HepG2 (cell line): Measurements from ENCODE around the gene LRRC3C. TPM values are rescaled to one million over a fixed set of nuclear protein-coding genes. Genes with fewer than 3 reads are reported as not detected.

Experiments used
- ARNT ChIP-seq: fragments of 450-650 bp; IDR thresholded peaks from 2 replicates; pipeline ENCODE4 v1.6.1; 2017
- ATF1 ChIP-seq: IDR thresholded peaks from 2 replicates; pipeline ENCODE4 v1.6.1; 2016; ENCODE audit warnings: mild to moderate bottlenecking, control low read depth
- CAMTA2 ChIP-seq: sonication (generic); formaldehyde crosslinking; IDR thresholded peaks from 2 replicates; pipeline ENCODE4 v1.4.0; 2020; ENCODE audit warnings: mild to moderate bottlenecking, missing genetic modification reagents, borderline replicate concordance
- CEBPB ChIP-seq: IDR thresholded peaks from 2 replicates; pipeline ENCODE4 v1.6.1; 2011; ENCODE audit warnings: low read depth, low read length, improper control_type of control experiment, borderline replicate concordance
- CREB1 ChIP-seq, 2 experiments: fragments of 450-650 bp in 1 of 2; IDR thresholded peaks; 2 replicates each; pipeline ENCODE4 v1.6.1; 2016 to 2017; ENCODE audit warnings: control low read depth in 1 of 2, mild to moderate bottlenecking in 1 of 2, missing compliant biosample characterization in 1 of 2, missing genetic modification characterization in 1 of 2
- HNF4A ChIP-seq: sonication (generic); formaldehyde crosslinking; IDR thresholded peaks from 2 replicates; pipeline ENCODE4 v1.4.0; 2020; ENCODE audit warnings: missing genetic modification reagents
- HNRNPK ChIP-seq: fragments of 200-400 bp; formaldehyde crosslinking; IDR thresholded peaks from 2 replicates; pipeline ENCODE4 v1.6.1; 2018; ENCODE audit warnings: low read length, low read depth, moderate library complexity, mild to moderate bottlenecking; ENCODE audit not compliant: poor library complexity, severe bottlenecking
- JARID2 ChIP-seq: sonication (generic); formaldehyde crosslinking; IDR thresholded peaks from 2 replicates; pipeline ENCODE4 v1.8.1; 2023; ENCODE audit warnings: missing genetic modification reagents, inconsistent platforms; ENCODE audit not compliant: insufficient replicate concordance
- MAF1 ChIP-seq: sonication (generic); formaldehyde crosslinking; IDR thresholded peaks from 2 replicates; pipeline ENCODE4 v1.5.0; 2020; ENCODE audit warnings: missing genetic modification reagents, borderline replicate concordance
- MBD4 ChIP-seq: IDR thresholded peaks from 2 replicates; pipeline ENCODE4 v1.6.1; 2012; ENCODE audit warnings: low read length, inconsistent platforms, borderline replicate concordance
- REPIN1 ChIP-seq: sonication (generic); formaldehyde crosslinking; IDR thresholded peaks from 2 replicates; pipeline ENCODE4 v1.8.0; 2022; ENCODE audit warnings: missing genetic modification reagents, low read depth, mild to moderate bottlenecking, borderline replicate concordance
- SNAPC2 ChIP-seq: sonication (generic); formaldehyde crosslinking; IDR thresholded peaks from 2 replicates; pipeline ENCODE4 v1.8.1; 2022; ENCODE audit warnings: mild to moderate bottlenecking, missing genetic modification reagents
- TCF12 ChIP-seq, 2 experiments: fragments of 450-650 bp in 1 of 2; sonication (generic) in 1 of 2; formaldehyde crosslinking in 1 of 2; IDR thresholded peaks; 2 replicates each; pipeline versions ENCODE4 v1.6.1 to v1.8.0; 2017 to 2022; ENCODE audit warnings: antibody characterized with exemption in 1 of 2, mild to moderate bottlenecking in 1 of 2, missing genetic modification reagents in 1 of 2, moderate library complexity in 1 of 2
- U2AF2 ChIP-seq: fragments of 200-400 bp; formaldehyde crosslinking; IDR thresholded peaks from 2 replicates; pipeline ENCODE4 v1.6.1; 2017; ENCODE audit warnings: low read depth, mild to moderate bottlenecking, low read length
- ZMAT3 ChIP-seq: sonication (generic); formaldehyde crosslinking; conservative IDR thresholded peaks from 2 replicates; pipeline ENCODE4 v1.7.0; 2021; ENCODE audit warnings: missing genetic modification reagents
- ZMYM2 ChIP-seq: sonication (generic); formaldehyde crosslinking; IDR thresholded peaks from 2 replicates; pipeline ENCODE4 v1.8.0; 2022; ENCODE audit warnings: mild to moderate bottlenecking, missing genetic modification reagents
- ZNF20 ChIP-seq: sonication (generic); formaldehyde crosslinking; IDR thresholded peaks from 2 replicates; pipeline ENCODE4 v1.4.0; 2020; ENCODE audit warnings: mild to moderate bottlenecking, moderate library complexity, missing genetic modification reagents
- ZNF274 ChIP-seq: sonication (generic); formaldehyde crosslinking; IDR thresholded peaks from 2 replicates; pipeline ENCODE4 v1.5.1; 2020; ENCODE audit warnings: mild to moderate bottlenecking, missing genetic modification reagents
- ZNF3 ChIP-seq: IDR thresholded peaks from 2 replicates; pipeline ENCODE4 v1.7.0; 2017; ENCODE audit warnings: inconsistent platforms
- ZNF615 ChIP-seq: sonication (generic); formaldehyde crosslinking; IDR thresholded peaks from 2 replicates; pipeline ENCODE4 v1.5.0; 2020; ENCODE audit warnings: mild to moderate bottlenecking, missing genetic modification reagents, borderline replicate concordance
- ZNF644 ChIP-seq: IDR thresholded peaks from 2 replicates; pipeline ENCODE4 v1.6.1; 2016; ENCODE audit warnings: low read depth
- ZNF660 ChIP-seq: sonication (generic); formaldehyde crosslinking; IDR thresholded peaks from 2 replicates; pipeline ENCODE4 v1.5.1; 2020; ENCODE audit warnings: mild to moderate bottlenecking, low read depth, missing genetic modification reagents, borderline replicate concordance
- ZSCAN9 ChIP-seq: IDR thresholded peaks from 2 replicates; pipeline ENCODE4 v1.6.1; 2016; ENCODE audit warnings: borderline replicate concordance
- polyA plus RNA-seq, 8 experiments: library from polyadenylated mRNA; depleted of rRNA in 3 of 8; stranded (reverse) in 7 of 8; unstranded in 1 of 8; fragments of >200 nt; fragmentation: Illumina TruSeq in 4 of 8; extraction: Trizol in 4 of 8; gene quantifications; 2 replicates each; pipeline versions ENCODE4 v1.2.1 to v1.2.3, GENCODE V29; 2011 to 2016; ENCODE audit warnings: low read depth in 4 of 8, missing spikeins in 1 of 8, mixed read lengths in 1 of 8; ENCODE audit not compliant: insufficient read depth in 1 of 8
- total RNA-seq, 5 experiments: library from RNA; depleted of rRNA; stranded (reverse); fragments of >200 nt; fragmentation: Illumina TruSeq; extraction: Trizol; gene quantifications; 2 replicates each; pipeline ENCODE4 v1.2.3, GENCODE V29; 2016; ENCODE audit warnings: low read depth in 1 of 5
- TF ChIP-seq, protein P1 (sequence below): sonication (generic); formaldehyde crosslinking; IDR thresholded peaks from 2 replicates; pipeline ENCODE4 v1.9.0; 2022; ENCODE audit warnings: low read depth, missing genetic modification reagents
- TF ChIP-seq, protein P2 (sequence below): sonication (generic); formaldehyde crosslinking; IDR thresholded peaks from 2 replicates; pipeline ENCODE4 v1.4.0; 2020; ENCODE audit warnings: missing genetic modification reagents
- TF ChIP-seq, protein P3 (sequence below): sonication (generic); formaldehyde crosslinking; IDR thresholded peaks from 2 replicates; pipeline ENCODE4 v1.9.0; 2021; ENCODE audit warnings: missing genetic modification reagents, mild to moderate bottlenecking, borderline replicate concordance

Gene LRRC3C
- total and polyA plus RNA-seq, 2 of the 13 experiments (the other 11 are each of a cell fraction or from before 2014, with no cell fraction given) = 0.17 TPM; not detected in 1

DNA sequence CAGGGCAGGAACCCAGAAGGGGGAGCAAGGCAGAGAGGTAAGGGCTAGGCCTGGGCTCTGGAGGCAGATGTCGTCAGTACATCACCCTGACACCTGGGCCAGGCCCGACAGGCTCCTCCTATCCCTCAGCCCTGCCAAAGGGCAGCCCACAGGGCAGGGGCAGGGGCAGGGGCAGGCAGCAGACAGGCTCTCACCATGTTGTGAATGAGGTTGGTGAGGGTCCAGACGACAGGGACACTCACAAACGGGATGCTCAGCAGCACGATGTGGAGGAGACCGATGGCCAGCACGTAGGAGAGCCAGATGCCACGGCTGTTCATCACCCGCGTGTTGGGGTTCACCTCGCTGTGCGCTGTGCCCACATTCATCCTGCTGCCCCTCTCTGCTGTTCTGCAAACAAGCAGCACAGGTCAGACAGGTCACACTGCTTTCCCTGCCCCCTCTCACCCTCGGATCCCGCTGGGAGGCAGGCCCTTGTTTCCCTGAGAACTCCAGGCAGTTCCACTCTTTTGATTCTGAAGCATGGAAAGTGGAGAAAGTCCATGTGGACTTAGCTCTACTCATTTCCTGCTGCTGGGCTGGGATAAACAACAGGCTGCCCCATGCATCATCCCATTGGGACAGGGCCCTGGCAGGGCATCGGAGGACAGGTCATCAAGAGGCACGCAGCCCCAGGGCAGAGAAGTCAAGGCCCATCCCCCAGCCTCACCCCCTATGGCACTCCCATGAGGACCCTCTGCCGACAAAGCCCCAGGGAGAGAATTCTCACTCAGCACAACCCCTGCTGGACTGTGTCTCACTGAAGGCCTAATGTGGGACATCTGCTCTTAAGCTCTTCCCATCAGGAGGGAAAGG is 3.5 kb upstream of the LRRC3C start (continued):
- TF ChIP-seq, protein P1, sequence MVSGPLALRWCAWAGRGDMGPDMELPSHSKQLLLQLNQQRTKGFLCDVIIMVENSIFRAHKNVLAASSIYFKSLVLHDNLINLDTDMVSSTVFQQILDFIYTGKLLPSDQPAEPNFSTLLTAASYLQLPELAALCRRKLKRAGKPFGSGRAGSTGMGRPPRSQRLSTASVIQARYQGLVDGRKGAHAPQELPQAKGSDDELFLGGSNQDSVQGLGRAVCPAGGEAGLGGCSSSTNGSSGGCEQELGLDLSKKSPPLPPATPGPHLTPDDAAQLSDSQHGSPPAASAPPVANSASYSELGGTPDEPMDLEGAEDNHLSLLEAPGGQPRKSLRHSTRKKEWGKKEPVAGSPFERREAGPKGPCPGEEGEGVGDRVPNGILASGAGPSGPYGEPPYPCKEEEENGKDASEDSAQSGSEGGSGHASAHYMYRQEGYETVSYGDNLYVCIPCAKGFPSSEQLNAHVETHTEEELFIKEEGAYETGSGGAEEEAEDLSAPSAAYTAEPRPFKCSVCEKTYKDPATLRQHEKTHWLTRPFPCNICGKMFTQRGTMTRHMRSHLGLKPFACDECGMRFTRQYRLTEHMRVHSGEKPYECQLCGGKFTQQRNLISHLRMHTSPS = peak; percentile 99
- TF ChIP-seq ARNT = no peak
- peak; percentile 99 for TF ChIP-seq ZMAT3 (CRISPR knock-in tag)
- TF ChIP-seq HNRNPK = no peak
- TF ChIP-seq MAF1 (CRISPR knock-in tag) = no peak
- TF ChIP-seq TCF12 (IDR thresholded peaks at IDR 0.05) = no peak
- TF ChIP-seq TCF12 (CRISPR knock-in tag; IDR thresholded peaks at IDR 0.05) = 0 out of 2 replicates have a peak, but pooled peaks have one; percentile 88
- no peak for TF ChIP-seq CAMTA2 (CRISPR knock-in tag)
- TF ChIP-seq, protein P2, sequence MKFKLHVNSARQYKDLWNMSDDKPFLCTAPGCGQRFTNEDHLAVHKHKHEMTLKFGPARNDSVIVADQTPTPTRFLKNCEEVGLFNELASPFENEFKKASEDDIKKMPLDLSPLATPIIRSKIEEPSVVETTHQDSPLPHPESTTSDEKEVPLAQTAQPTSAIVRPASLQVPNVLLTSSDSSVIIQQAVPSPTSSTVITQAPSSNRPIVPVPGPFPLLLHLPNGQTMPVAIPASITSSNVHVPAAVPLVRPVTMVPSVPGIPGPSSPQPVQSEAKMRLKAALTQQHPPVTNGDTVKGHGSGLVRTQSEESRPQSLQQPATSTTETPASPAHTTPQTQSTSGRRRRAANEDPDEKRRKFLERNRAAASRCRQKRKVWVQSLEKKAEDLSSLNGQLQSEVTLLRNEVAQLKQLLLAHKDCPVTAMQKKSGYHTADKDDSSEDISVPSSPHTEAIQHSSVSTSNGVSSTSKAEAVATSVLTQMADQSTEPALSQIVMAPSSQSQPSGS (CRISPR knock-in tag) = peak; percentile 88
- peak; percentile 90 for TF ChIP-seq ZNF274 (CRISPR knock-in tag)
- peak; percentile 99 for TF ChIP-seq ZSCAN9 (CRISPR knock-in tag)
- 0 out of 2 replicates have a peak, but pooled peaks have one; percentile 21 for TF ChIP-seq ZNF3 (CRISPR knock-in tag)
- TF ChIP-seq ZMYM2 (CRISPR knock-in tag) = 0 out of 2 replicates have a peak, but pooled peaks have one; percentile 63
- TF ChIP-seq U2AF2 = no peak
- TF ChIP-seq ZNF20 (CRISPR knock-in tag) = no peak
- TF ChIP-seq ZNF660 (CRISPR knock-in tag) = 0 out of 2 replicates have a peak, but pooled peaks have one; percentile 31
- peak; percentile 90 for TF ChIP-seq SNAPC2 (CRISPR knock-in tag)
- peak; percentile 96 for TF ChIP-seq ZNF644 (CRISPR knock-in tag)
- TF ChIP-seq REPIN1 (CRISPR knock-in tag) = peak; percentile 91
- peak; percentile 98 for TF ChIP-seq HNF4A (CRISPR knock-in tag)
- peak; percentile 98 for TF ChIP-seq JARID2 (CRISPR knock-in tag)
- TF ChIP-seq ZNF615 (CRISPR knock-in tag) = peak; percentile 54; the same call in 1 of the 2 replicates
- peak; percentile 69 for TF ChIP-seq ATF1 (CRISPR knock-in tag)
- TF ChIP-seq, protein P3, sequence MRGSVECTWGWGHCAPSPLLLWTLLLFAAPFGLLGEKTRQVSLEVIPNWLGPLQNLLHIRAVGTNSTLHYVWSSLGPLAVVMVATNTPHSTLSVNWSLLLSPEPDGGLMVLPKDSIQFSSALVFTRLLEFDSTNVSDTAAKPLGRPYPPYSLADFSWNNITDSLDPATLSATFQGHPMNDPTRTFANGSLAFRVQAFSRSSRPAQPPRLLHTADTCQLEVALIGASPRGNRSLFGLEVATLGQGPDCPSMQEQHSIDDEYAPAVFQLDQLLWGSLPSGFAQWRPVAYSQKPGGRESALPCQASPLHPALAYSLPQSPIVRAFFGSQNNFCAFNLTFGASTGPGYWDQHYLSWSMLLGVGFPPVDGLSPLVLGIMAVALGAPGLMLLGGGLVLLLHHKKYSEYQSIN (CRISPR knock-in tag) = no peak
- no peak for TF ChIP-seq MBD4
- no peak for TF ChIP-seq CEBPB
- peak; percentile 34; the same call in 1 of the 2 replicates for TF ChIP-seq CREB1 (IDR thresholded peaks at IDR 0.05)
- TF ChIP-seq CREB1 (CRISPR knock-in tag; IDR thresholded peaks at IDR 0.05) = no peak
